ENCODE results near the gene TM2D3. TPM values are rescaled to one million over a fixed set of nuclear protein-coding genes. Genes with fewer than 3 reads are reported as not detected.

Gene TM2D3
- total and polyA plus RNA-seq, 9 donors = 46.0 to 76.9 (median 57.3) TPM

GRCh38 chr15:101667881-101668280 lies 15.7 kb upstream of the TM2D3 start:
- no peaks in the 10 kb centered on the region for H3K4me1 ChIP-seq (ENCODE audit: insufficient read depth)
- H3K36me3 ChIP-seq = no peaks in the 10 kb centered on the region
- H3K27ac ChIP-seq = no peak overlapping the region
- H3K4me3 ChIP-seq = no peak overlapping the region
- 97 to 100% (median 98%) methylated on average over 1 of the region's 1 CpG for WGBS, 3 donors
- no peaks in the 10 kb centered on the region for H3K27me3 ChIP-seq
- TF ChIP-seq EP300 (IDR thresholded peaks at IDR 0.05) (no peak), CTCF (IDR thresholded peaks at IDR 0.05) (no peak), POLR2A (IDR thresholded peaks at IDR 0.05) (no peak)
- H3K9me3 ChIP-seq = no peaks in the 10 kb centered on the region
- intact Hi-C loops (cut with DNase I) = no loop called here
- no peak for DNase-seq

- 84 to 87% (median 84%) methylated on average over 9 of the region's 9 CpGs for WGBS, 3 donors
- DNase-seq = no peak
- Histone ChIP-seq H3K27me3 (no peaks in the 10 kb centered on the region), H3K36me3 (no peaks in the 10 kb centered on the region), H3K4me1 (ENCODE audit: insufficient read depth) (no peaks in the 10 kb centered on the region), H3K27ac (no peak overlapping the region), H3K9me3 (no peaks in the 10 kb centered on the region), H3K4me3 (no peak overlapping the region)
- no peak for TF ChIP-seq POLR2A (IDR thresholded peaks at IDR 0.05)
- TF ChIP-seq CTCF (IDR thresholded peaks at IDR 0.05) = no peak
- TF ChIP-seq EP300 (IDR thresholded peaks at IDR 0.05) = no peak
- intact Hi-C loops (cut with DNase I) = no loop called here
These were observed 12.2 kb upstream of the TM2D3 start for GRCh38 chr15:101664303-101664913.

DNA sequence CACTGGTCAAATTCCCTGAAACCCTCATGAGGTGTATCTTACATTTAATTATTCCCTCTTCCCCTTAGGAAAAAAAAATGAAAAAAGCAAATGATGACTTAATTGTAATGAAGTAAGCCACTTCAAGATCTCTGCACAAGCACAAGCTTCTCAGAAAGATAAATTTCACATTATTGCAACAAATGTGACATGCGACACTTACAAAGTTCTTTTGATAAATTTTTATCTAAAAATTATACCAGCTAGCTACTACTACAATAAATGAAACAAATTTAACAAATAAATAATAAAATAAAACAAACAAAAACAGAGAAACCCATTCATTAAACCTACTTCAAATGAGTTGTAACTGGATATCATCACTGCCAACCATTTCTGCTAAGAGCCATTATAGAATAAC lies 10.0 kb upstream of the TM2D3 start:
- Histone ChIP-seq H3K36me3 (no peaks in the 10 kb centered on the region), H3K4me3 (no peak overlapping the region), H3K27me3 (no peaks in the 10 kb centered on the region), H3K27ac (no peak overlapping the region), H3K9me3 (no peaks in the 10 kb centered on the region), H3K4me1 (ENCODE audit: insufficient read depth) (no peaks in the 10 kb centered on the region)
- intact Hi-C loops (cut with DNase I) = no loop called here
- 97 to 100% (median 99%) methylated on average over 1 of the region's 1 CpG for WGBS, 3 donors
- TF ChIP-seq POLR2A (IDR thresholded peaks at IDR 0.05) (no peak), CTCF (IDR thresholded peaks at IDR 0.05) (no peak), EP300 (IDR thresholded peaks at IDR 0.05) (no peak)
- no peak for DNase-seq

- 96 to 98% (median 96%) methylated on average over 2 of the region's 2 CpGs for WGBS, 3 donors
- Histone ChIP-seq H3K27me3 (no peaks in the 10 kb centered on the region), H3K36me3 (no peaks in the 10 kb centered on the region), H3K27ac (no peak overlapping the region), H3K4me1 (ENCODE audit: insufficient read depth) (no peaks in the 10 kb centered on the region), H3K9me3 (no peaks in the 10 kb centered on the region), H3K4me3 (no peak overlapping the region)
- intact Hi-C loops (cut with DNase I) = no loop called here
- TF ChIP-seq CTCF (IDR thresholded peaks at IDR 0.05) (no peak), EP300 (IDR thresholded peaks at IDR 0.05) (no peak), POLR2A (IDR thresholded peaks at IDR 0.05) (no peak)
- no peak for DNase-seq
These were observed 7.8 kb upstream of the TM2D3 start for GRCh38 chr15:101660005-101660404.

All from ovary (tissue), 9 donors.